Endothelial cell of umbilical vein (primary cell): ENCODE data around the gene FCSK. TPM values are rescaled to one million over a fixed set of nuclear protein-coding genes. Genes with fewer than 3 reads are reported as not detected.

Source experiments
- BruUV-seq: library from RNA; stranded (reverse); fragments of 400-500 nt; replicated peaks from 2 replicates; lab custom pipeline; 2021; lab: Mats Ljungman, UMichigan
- CTCF ChIA-PET: fragments of 300-600, 350-600 bp; sonication (Branson Sonifier 250); formaldehyde crosslinking; loops from one replicate; lab custom pipeline; 2021; ENCODE audit warnings: antibody characterized with exemption, inconsistent platforms; lab: Charles Lee
- POLR2A ChIA-PET: fragments of 300-600, 350-600 bp; sonication (Branson Sonifier 250); formaldehyde crosslinking; loops from one replicate; lab custom pipeline; 2021; ENCODE audit warnings: antibody characterized with exemption, inconsistent platforms; lab: Charles Lee
- DNase-seq: peaks from one replicate; pipeline ENCODE4 v3.0.0-alpha.2; 2011; ENCODE audit warnings: low read depth, low spot score
- FAIRE-seq: peaks from 2 replicates; lab custom pipeline; 2011; peaks lifted over from hg19 to GRCh38; lab: Jason Lieb, UNC
- H2AFZ ChIP-seq: 2 replicates; pipeline ENCODE4 v1.6.0; 2012; ENCODE audit warnings: low read depth, low read length, control low read depth, inconsistent platforms
- H3K27ac ChIP-seq: 2 replicates; pipeline ENCODE4 v1.5.1; 2011; ENCODE audit warnings: low read depth, mild to moderate bottlenecking, control low read depth, low read length, moderate library complexity; ENCODE audit not compliant: insufficient read depth
- H3K27me3 ChIP-seq, 2 experiments: 2 replicates each; pipeline versions ENCODE4 v1.6.0 to v1.6.1; 2011; ENCODE audit warnings: low read length in 2 of 2, mixed read lengths in 1 of 2; ENCODE audit not compliant: control insufficient read depth in 2 of 2, insufficient read depth in 2 of 2
- H3K36me3 ChIP-seq, 2 experiments: 2 replicates in 1 of 2; 3 replicates in 1 of 2; pipeline ENCODE4 v1.5.1; 2011; ENCODE audit warnings: low read length in 2 of 2, mild to moderate bottlenecking in 1 of 2, moderate library complexity in 1 of 2; ENCODE audit not compliant: control insufficient read depth in 2 of 2, insufficient read depth in 2 of 2; ENCODE audit errors: extremely low read depth in 1 of 2
- H3K4me1 ChIP-seq: 3 replicates; pipeline ENCODE4 v1.5.1; 2011; ENCODE audit warnings: mild to moderate bottlenecking, low read length; ENCODE audit not compliant: control insufficient read depth, insufficient read depth; ENCODE audit errors: extremely low read depth
- H3K4me2 ChIP-seq: 2 replicates; pipeline ENCODE4 v1.6.1; 2011; ENCODE audit warnings: low read length, control low read depth, mixed read lengths; ENCODE audit not compliant: insufficient read depth
- H3K4me3 ChIP-seq, 3 experiments: fragments of 200-600 bp in 1 of 3; sonication (generic), shearing (Covaris generic) in 1 of 3; replicated peaks in 1 of 3; 2 replicates each; pipeline ENCODE4 v1.5.1; 2011 to 2016; ENCODE audit warnings: control low read depth in 3 of 3, low read length in 3 of 3, mild to moderate bottlenecking in 2 of 3, inconsistent platforms in 1 of 3, low read depth in 1 of 3, moderate library complexity in 1 of 3; ENCODE audit not compliant: insufficient read depth in 1 of 3
- H3K79me2 ChIP-seq: 2 replicates; pipeline ENCODE4 v1.6.0; 2012; ENCODE audit warnings: low read length, inconsistent platforms; ENCODE audit not compliant: control insufficient read depth, insufficient read depth
- H3K9ac ChIP-seq: replicated peaks from 2 replicates; pipeline ENCODE3; 2011; ENCODE audit warnings: low read length, control low read depth; ENCODE audit not compliant: insufficient read depth; ENCODE audit errors: extremely low read depth
- H3K9me1 ChIP-seq: replicated peaks from 3 replicates; pipeline ENCODE4 v1.6.0; 2011; ENCODE audit warnings: mild to moderate bottlenecking, low read length; ENCODE audit not compliant: control insufficient read depth, insufficient read depth; ENCODE audit errors: extremely low read depth
- H3K9me3 ChIP-seq: replicated peaks from 2 replicates; pipeline ENCODE4 v1.5.1; 2012; ENCODE audit warnings: low read length, inconsistent platforms; ENCODE audit not compliant: control insufficient read depth, insufficient read depth
- H4K20me1 ChIP-seq: replicated peaks from 2 replicates; pipeline ENCODE3; 2011; ENCODE audit warnings: mild to moderate bottlenecking, low read length; ENCODE audit not compliant: control insufficient read depth, insufficient read depth; ENCODE audit errors: extremely low read depth
- CTCF ChIP-seq, 2 donors: IDR thresholded peaks; 1 replicate in 1 of 2; 2 replicates in 1 of 2; pipeline ENCODE4 v1.5.1; 2011; ENCODE audit warnings: low read length in 2 of 2, mild to moderate bottlenecking in 2 of 2, moderate library complexity in 2 of 2, control low read depth in 1 of 2, inconsistent platforms in 1 of 2, low read depth in 1 of 2; ENCODE audit not compliant: insufficient read depth in 1 of 2; ENCODE audit errors: extremely low read depth in 1 of 2
- EZH2 ChIP-seq: IDR thresholded peaks from 2 replicates; pipeline ENCODE4 v1.6.1; 2012; ENCODE audit warnings: borderline replicate concordance, low read depth, mild to moderate bottlenecking, moderate library complexity, low read length, inconsistent platforms; ENCODE audit not compliant: severe bottlenecking
- FOS ChIP-seq: IDR thresholded peaks from 2 replicates; pipeline ENCODE4 v1.6.1; 2011; ENCODE audit warnings: mild to moderate bottlenecking, low read length, moderate library complexity, borderline replicate concordance; ENCODE audit not compliant: insufficient read depth
- GATA2 ChIP-seq: IDR thresholded peaks from 2 replicates; pipeline ENCODE4 v1.7.0; 2011; ENCODE audit warnings: low read depth, mild to moderate bottlenecking, moderate library complexity, mixed read lengths, low read length; ENCODE audit not compliant: insufficient read length, insufficient read depth
- JUN ChIP-seq: IDR thresholded peaks from 2 replicates; pipeline ENCODE4 v1.6.1; 2011; ENCODE audit warnings: borderline replicate concordance, low read depth; ENCODE audit not compliant: insufficient read length, insufficient read depth
- MAX ChIP-seq: IDR thresholded peaks from 2 replicates; pipeline ENCODE4 v1.6.1; 2011; ENCODE audit not compliant: insufficient read depth, insufficient read length
- MYC ChIP-seq: IDR thresholded peaks from one replicate; pipeline ENCODE4 v1.6.1; 2011; ENCODE audit warnings: mild to moderate bottlenecking, low read depth, low read length
- POLR2A ChIP-seq: IDR thresholded peaks from 2 replicates; pipeline ENCODE4 v1.6.1; 2012; ENCODE audit warnings: low read depth, mild to moderate bottlenecking, control low read depth, low read length
- POLR2AphosphoS5 ChIP-seq: IDR thresholded peaks from 2 replicates; pipeline ENCODE4 v1.6.1; 2012; ENCODE audit warnings: low read depth, mild to moderate bottlenecking, control low read depth, low read length, moderate library complexity; ENCODE audit not compliant: insufficient read depth
- dilution Hi-C: fragments of 300-500 bp; cut with MboI; formaldehyde crosslinking; loops from one replicate; pipeline ENCODE4 v1.15.0; 2019; ENCODE audit warnings: low sequenced_read_pairs; ENCODE audit not compliant: extremely low pct_ligation_motif_present
- intact Hi-C: fragments of 100-400 bp; cut with micrococcal nuclease; formaldehyde crosslinking; loops from one replicate; pipeline ENCODE4 v1.10.0; 2022
- polyA plus RNA-seq, 4 experiments: library from polyadenylated mRNA; depleted of rRNA in 3 of 4; stranded (reverse) in 3 of 4; unstranded in 1 of 4; fragments of >200 nt; gene quantifications; 2 replicates each; pipeline versions ENCODE4 v1.2.1 to v1.2.3, GENCODE V29; 2011 to 2012; ENCODE audit warnings: missing spikeins in 1 of 4
- total RNA-seq: library from RNA; stranded (reverse); gene quantifications from 2 replicates; pipeline ENCODE4 v1.2.3, GENCODE V29; 2021

FCSK gene
- total and polyA plus RNA-seq, 2 donors (not counting 3 experiments of a cell fraction or from before 2014, with no cell fraction given) = 12.4 to 18.0 TPM

- no peaks in the 10 kb centered on the region for H3K9me1 ChIP-seq
- H3K27ac ChIP-seq = no peak overlapping the region
- H3K79me2 ChIP-seq = peaks cover 40% of the 10 kb centered on the region
- no peak overlapping the region for H2AFZ ChIP-seq
- intact Hi-C loops (no loop called here), dilution Hi-C loops (no loop called here)
- peaks cover 0 to 7% of the 10 kb centered on the region in 2 experiments for H3K36me3 ChIP-seq
- H3K4me2 ChIP-seq = no peak overlapping the region
- no peaks in the 10 kb centered on the region for H4K20me1 ChIP-seq
- BruUV-seq = no TSS peak
- DNase-seq (no peak), FAIRE-seq (no peak)
- no peak overlapping the region for H3K9ac ChIP-seq
- TF ChIP-seq GATA2 (no peak), POLR2AphosphoS5 (no peak), POLR2A (no peak), CTCF (IDR thresholded peaks at IDR 0.05; ENCODE audit: extremely low read depth in 1 of 2, insufficient read depth in 1 of 2, low read depth in 1 of 2, low read length in 2 of 2) (no peak), JUN (no peak), MAX (no peak), FOS (no peak), MYC (no peak), EZH2 (no peak)
- H3K9me3 ChIP-seq = no peaks in the 10 kb centered on the region
- no peak overlapping the region for H3K4me3 ChIP-seq
- POLR2A ChIA-PET = no interaction called here
- H3K27me3 ChIP-seq = no peaks in the 10 kb centered on the region
- CTCF ChIA-PET = interaction anchor here (0.8 to 1.2 kb wide), 4 partner anchors 8 to 58 kb away, joined by 3 to 4 read pairs (median 3); no protein-coding TSS in a partner anchor
- H3K4me1 ChIP-seq = peaks cover 18% of the 10 kb centered on the region
Observed at GRCh38 chr16:70418274-70418992, 36.0 kb upstream of the FCSK start.
